Esophagus squamous epithelium (tissue), 4 donors: ENCODE measurements around the gene ME2.

Experiments used
- POLR2A ChIP-seq, 4 donors: fragments of 450-650 bp; IDR thresholded peaks; one replicate each; pipeline ENCODE4 v1.6.1; 2017; ENCODE audit warnings: antibody characterized with exemption in 4 of 4, mild to moderate bottlenecking in 4 of 4, moderate library complexity in 3 of 4
- TF ChIP-seq, protein P1 (sequence below), 6 experiments: fragments of 450-650 bp in 4 of 6; fragments of 200-600 bp in 2 of 6; sonication (generic) in 2 of 6; IDR thresholded peaks; one replicate each; pipeline ENCODE4 v1.5.1; 2016 to 2019; ENCODE audit warnings: antibody characterized with exemption in 6 of 6, mild to moderate bottlenecking in 4 of 6, moderate library complexity in 4 of 6

DNA sequence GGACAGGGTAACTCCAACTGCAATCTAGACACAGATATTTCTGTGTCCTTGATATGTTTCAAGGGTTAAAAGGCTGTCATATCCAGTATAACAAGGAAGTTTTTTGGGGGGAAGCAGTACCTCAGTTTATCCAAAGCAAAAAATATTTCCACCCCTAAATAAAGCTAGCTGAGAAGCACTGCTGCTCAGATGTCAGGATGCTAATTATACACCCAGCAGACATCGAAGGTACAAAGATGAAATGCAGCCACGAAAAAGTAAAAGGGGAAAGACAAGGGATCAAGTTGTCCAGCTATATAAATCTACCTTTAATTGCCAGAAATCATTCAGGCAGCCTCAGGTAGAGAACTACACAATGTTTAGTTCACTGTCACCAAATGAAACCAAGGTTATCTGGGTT lies 115.1 kb downstream of the ME2 start:
- TF ChIP-seq POLR2A (IDR thresholded peaks at IDR 0.05): no peak
- TF ChIP-seq, protein P1, sequence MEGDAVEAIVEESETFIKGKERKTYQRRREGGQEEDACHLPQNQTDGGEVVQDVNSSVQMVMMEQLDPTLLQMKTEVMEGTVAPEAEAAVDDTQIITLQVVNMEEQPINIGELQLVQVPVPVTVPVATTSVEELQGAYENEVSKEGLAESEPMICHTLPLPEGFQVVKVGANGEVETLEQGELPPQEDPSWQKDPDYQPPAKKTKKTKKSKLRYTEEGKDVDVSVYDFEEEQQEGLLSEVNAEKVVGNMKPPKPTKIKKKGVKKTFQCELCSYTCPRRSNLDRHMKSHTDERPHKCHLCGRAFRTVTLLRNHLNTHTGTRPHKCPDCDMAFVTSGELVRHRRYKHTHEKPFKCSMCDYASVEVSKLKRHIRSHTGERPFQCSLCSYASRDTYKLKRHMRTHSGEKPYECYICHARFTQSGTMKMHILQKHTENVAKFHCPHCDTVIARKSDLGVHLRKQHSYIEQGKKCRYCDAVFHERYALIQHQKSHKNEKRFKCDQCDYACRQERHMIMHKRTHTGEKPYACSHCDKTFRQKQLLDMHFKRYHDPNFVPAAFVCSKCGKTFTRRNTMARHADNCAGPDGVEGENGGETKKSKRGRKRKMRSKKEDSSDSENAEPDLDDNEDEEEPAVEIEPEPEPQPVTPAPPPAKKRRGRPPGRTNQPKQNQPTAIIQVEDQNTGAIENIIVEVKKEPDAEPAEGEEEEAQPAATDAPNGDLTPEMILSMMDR (IDR thresholded peaks at IDR 0.05): no peak
